Muscle layer of colon (tissue), 2 donors: ENCODE data around the gene RBL1.
"Not testable (repeated sequence)": the region's sequence is repeated elsewhere in the genome, so short reads cannot be mapped to it uniquely, and the experiment has no call there.

Source experiments
- H3K27ac ChIP-seq: one replicate; pipeline ENCODE4 v1.7.0; 2013; ENCODE audit warnings: low read depth, mild to moderate bottlenecking, low read length, moderate library complexity
- H3K27me3 ChIP-seq, 2 donors: one replicate each; pipeline ENCODE4 v1.7.0; 2013; ENCODE audit warnings: low read length in 2 of 2, mild to moderate bottlenecking in 2 of 2; ENCODE audit not compliant: insufficient read depth in 2 of 2, control insufficient read depth in 1 of 2
- H3K36me3 ChIP-seq: one replicate; pipeline ENCODE4 v1.7.0; 2013; ENCODE audit warnings: mild to moderate bottlenecking, low read length; ENCODE audit not compliant: insufficient read depth
- H3K4me1 ChIP-seq: one replicate; pipeline ENCODE4 v1.7.0; 2013; ENCODE audit warnings: mild to moderate bottlenecking, low read length; ENCODE audit not compliant: insufficient read depth
- H3K4me3 ChIP-seq, 2 donors: one replicate each; pipeline ENCODE4 v1.7.0; 2013; ENCODE audit warnings: low read length in 2 of 2, low read depth in 1 of 2, mild to moderate bottlenecking in 1 of 2, moderate library complexity in 1 of 2
- H3K9ac ChIP-seq: one replicate; pipeline ENCODE4 v1.7.0; 2013; ENCODE audit warnings: low read length
- H3K9me3 ChIP-seq: one replicate; pipeline ENCODE4 v1.7.0; 2013; ENCODE audit warnings: mild to moderate bottlenecking, low read length
- donor health status: abdominal sarcoma.
- donor health status: Adenocarcinoma of cecum.

RBL1 gene

DNA sequence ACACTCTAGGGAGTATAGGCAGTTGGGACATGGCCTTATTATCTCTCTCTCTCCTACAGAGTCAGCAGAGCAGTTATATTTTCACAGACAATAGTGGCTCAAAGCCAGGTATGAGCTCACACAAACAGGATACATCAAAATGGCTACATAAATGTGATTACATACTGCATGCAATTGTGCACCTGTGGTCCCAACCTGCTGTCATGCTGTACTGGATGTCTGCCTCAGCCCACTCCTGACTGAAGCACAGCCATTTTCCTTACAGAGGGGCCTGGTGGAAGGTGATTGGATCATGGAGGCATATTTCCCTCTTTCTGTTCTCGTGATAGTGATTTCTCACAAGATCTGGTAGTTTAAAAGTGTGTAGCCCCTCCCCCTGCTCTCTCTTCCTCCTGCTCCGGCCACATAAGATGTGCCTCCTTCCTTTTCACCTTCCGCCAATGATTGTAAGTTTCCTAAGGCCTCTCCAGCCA, 107.3 kb downstream of the RBL1 start:
- Histone ChIP-seq H3K9me3 (no peaks in the 10 kb centered on the region), H3K27me3 (no peaks in the 10 kb centered on the region), H3K36me3 (no peaks in the 10 kb centered on the region), H3K27ac (no peak overlapping the region), H3K4me1 (no peaks in the 10 kb centered on the region), H3K9ac (no peak overlapping the region), H3K4me3 (no peak overlapping the region)

DNA sequence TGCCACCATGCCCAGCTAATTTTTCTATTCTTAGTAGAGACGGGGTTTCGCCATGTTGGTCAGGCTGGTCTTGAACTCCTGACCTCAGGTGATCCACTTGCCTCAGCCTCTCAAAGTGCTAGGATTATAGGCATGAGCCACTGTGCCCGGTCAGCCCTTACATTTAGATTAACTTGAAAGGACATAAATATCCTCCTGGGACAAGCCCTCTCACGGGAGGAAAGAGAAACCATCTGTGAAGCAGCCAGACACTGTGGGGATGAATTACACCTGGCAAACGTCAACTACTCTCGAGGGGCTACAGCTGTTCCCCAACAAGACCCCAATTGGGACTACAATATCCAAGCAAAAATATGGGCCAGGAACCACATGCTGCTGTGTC, 111.5 kb downstream of the RBL1 start:
- Histone ChIP-seq H3K36me3 (no peaks in the 10 kb centered on the region), H3K4me1 (no peaks in the 10 kb centered on the region), H3K9ac (no peak overlapping the region), H3K27me3 (no peaks in the 10 kb centered on the region), H3K4me3 (no peak overlapping the region), H3K9me3 (no peaks in the 10 kb centered on the region), H3K27ac (no peak overlapping the region)

- Histone ChIP-seq H3K4me3 (no peak overlapping the region), H3K9ac (no peak overlapping the region), H3K4me1 (no peaks in the 10 kb centered on the region), H3K27ac (no peak overlapping the region), H3K9me3 (no peaks in the 10 kb centered on the region), H3K36me3 (no peaks in the 10 kb centered on the region), H3K27me3 (no peaks in the 10 kb centered on the region)
Measured at GRCh38 chr20:36975099-36975818, 120.5 kb downstream of the RBL1 start.

GRCh38 chr20:36974660-36975059, 121.1 kb downstream of the RBL1 start:
- Histone ChIP-seq H3K27ac (no peak overlapping the region), H3K4me3 (no peak overlapping the region)

GRCh38 chr20:36971103-36971502, 124.7 kb downstream of the RBL1 start:
- Histone ChIP-seq H3K4me1 (peaks cover 6% of the 10 kb centered on the region), H3K9ac (no peak overlapping the region), H3K27ac (no peak overlapping the region), H3K9me3 (no peaks in the 10 kb centered on the region), H3K27me3 (no peaks in the 10 kb centered on the region), H3K4me3 (no peak overlapping the region), H3K36me3 (no peaks in the 10 kb centered on the region)

More at GRCh38 chr20:36974660-36975059, 121.1 kb downstream of the RBL1 start:
- Histone ChIP-seq H3K4me1 (peaks cover 2% of the 10 kb centered on the region), H3K9me3 (no peaks in the 10 kb centered on the region), H3K36me3 (no peaks in the 10 kb centered on the region), H3K9ac (no peak overlapping the region), H3K27me3 (no peaks in the 10 kb centered on the region)

GRCh38 chr20:36969478-36970186, 126.2 kb downstream of the RBL1 start:
- Histone ChIP-seq H3K4me1 (peaks cover 6% of the 10 kb centered on the region), H3K36me3 (no peaks in the 10 kb centered on the region), H3K27ac (no peak overlapping the region), H3K9ac (no peak overlapping the region), H3K27me3 (no peaks in the 10 kb centered on the region), H3K9me3 (no peaks in the 10 kb centered on the region), H3K4me3 (no peak overlapping the region)

DNA sequence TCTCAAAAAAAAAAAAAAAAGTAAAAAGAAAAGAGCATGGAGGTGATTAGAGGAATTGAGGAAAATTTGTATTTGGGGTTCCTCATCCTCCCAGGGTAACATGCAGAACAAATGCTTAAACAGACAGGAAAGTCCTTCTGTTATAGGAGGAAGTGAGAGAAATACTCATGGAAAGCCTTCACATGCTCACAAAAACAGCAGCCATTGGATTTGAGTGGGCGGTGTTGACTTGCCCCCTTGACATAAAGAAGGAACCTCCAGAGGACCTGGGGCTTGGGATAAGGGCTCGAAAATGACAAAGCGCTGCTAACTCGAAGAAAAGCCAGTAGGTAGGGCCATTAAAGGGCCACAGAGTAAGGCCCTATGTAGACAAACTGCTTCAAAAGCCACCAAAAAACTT, 126.7 kb downstream of the RBL1 start:
- Histone ChIP-seq H3K4me1 (peaks cover 6% of the 10 kb centered on the region), H3K27ac (no peak overlapping the region), H3K9me3 (no peaks in the 10 kb centered on the region), H3K27me3 (no peaks in the 10 kb centered on the region), H3K4me3 (no peak overlapping the region), H3K9ac (no peak overlapping the region), H3K36me3 (no peaks in the 10 kb centered on the region)

GRCh38 chr20:36967636-36968035, 128.2 kb downstream of the RBL1 start:
- Histone ChIP-seq H3K27ac (no peak overlapping the region), H3K9ac (no peak overlapping the region), H3K36me3 (no peaks in the 10 kb centered on the region), H3K4me1 (peaks cover 6% of the 10 kb centered on the region), H3K9me3 (no peaks in the 10 kb centered on the region), H3K4me3 (no peak overlapping the region), H3K27me3 (no peaks in the 10 kb centered on the region)

GRCh38 chr20:36966965-36967364, 128.8 kb downstream of the RBL1 start:
- not testable (repeated sequence) for H3K27me3 ChIP-seq, H3K9ac ChIP-seq, H3K36me3 ChIP-seq, H3K27ac ChIP-seq, H3K9me3 ChIP-seq, H3K4me1 ChIP-seq, H3K4me3 ChIP-seq

DNA sequence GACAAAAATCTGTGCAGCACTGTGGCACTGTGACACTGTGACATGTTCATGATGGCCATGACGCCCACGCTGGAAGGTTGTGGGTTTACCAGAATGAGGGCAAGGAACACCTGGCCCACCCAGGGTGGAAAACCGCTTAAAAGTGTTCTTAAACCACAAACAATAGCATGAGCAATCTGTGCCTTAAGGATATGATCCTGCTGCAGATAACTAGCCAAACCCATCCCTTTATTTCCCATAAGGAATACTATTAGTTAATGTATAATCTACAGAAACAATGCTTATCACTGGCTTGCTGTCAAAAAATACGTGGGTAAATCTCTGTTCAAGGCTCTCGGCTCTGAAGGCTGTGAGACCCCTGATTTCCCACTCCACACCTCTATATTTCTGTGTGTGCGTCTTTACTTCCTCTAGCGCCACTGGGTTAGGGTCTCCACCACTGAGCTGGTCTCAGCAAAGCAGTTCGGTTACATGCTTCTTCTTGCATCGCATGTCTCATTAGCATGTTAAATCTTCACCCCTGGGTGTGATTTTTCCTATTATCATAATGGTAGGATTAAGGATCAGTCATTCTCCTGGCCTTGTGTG, 133.3 kb downstream of the RBL1 start:
- H3K4me3 ChIP-seq, H3K27me3 ChIP-seq, H3K27ac ChIP-seq, H3K9ac ChIP-seq, H3K9me3 ChIP-seq, H3K4me1 ChIP-seq, H3K36me3 ChIP-seq: not testable (repeated sequence)

- no peaks in the 10 kb centered on the region for H3K4me1 ChIP-seq
- no peak overlapping the region for H3K27ac ChIP-seq
- H3K9ac ChIP-seq = no peak overlapping the region
- H3K36me3 ChIP-seq = no peaks in the 10 kb centered on the region
- H3K9me3 ChIP-seq = no peaks in the 10 kb centered on the region
- no peak overlapping the region for H3K4me3 ChIP-seq
- H3K27me3 ChIP-seq = no peaks in the 10 kb centered on the region
Measured at GRCh38 chr20:36959242-36959641, 136.6 kb downstream of the RBL1 start.
